SK-N-SH (cell line): ENCODE data around the gene LMOD2. TPM values are rescaled to one million over a fixed set of nuclear protein-coding genes. Genes with fewer than 3 reads are reported as not detected.

Source experiments
- CTCF ChIA-PET: fragments of 300-600, 350-600 bp; formaldehyde crosslinking; extraction: SDS; loops from one replicate; lab custom pipeline; 2021; lab: Yijun Ruan, JAX
- POLR2A ChIA-PET: fragments of 350-600 bp; sonication (Branson Sonifier 250); formaldehyde crosslinking; extraction: SDS; loops from one replicate; lab custom pipeline; 2020; ENCODE audit warnings: antibody characterized with exemption, inconsistent platforms; lab: Yijun Ruan, JAX
- DNase-seq: peaks from one replicate; pipeline ENCODE4 v3.0.0; 2012
- H2AFZ ChIP-seq: fragments of 200-600 bp; sonication (generic); 2 replicates; pipeline ENCODE4 v1.8.1; 2016; ENCODE audit warnings: antibody characterized with exemption, mild to moderate bottlenecking, low read depth
- H3F3A ChIP-seq: fragments of 200-600 bp; sonication (generic); replicated peaks from 2 replicates; pipeline ENCODE3; 2016; ENCODE audit warnings: antibody characterized with exemption, mild to moderate bottlenecking; ENCODE audit not compliant: insufficient read depth
- H3K27ac ChIP-seq, 2 experiments: fragments of 200-500 bp in 1 of 2; fragments of 200-600 bp in 1 of 2; sonication (Bioruptor generic) in 1 of 2; sonication (generic), shearing (Covaris generic) in 1 of 2; 2 replicates each; pipeline versions ENCODE4 v1.5.1 to v1.6.1; 2014 to 2016; ENCODE audit warnings: low read depth in 2 of 2, inconsistent platforms in 1 of 2, low read length in 1 of 2, mild to moderate bottlenecking in 1 of 2, mixed read lengths in 1 of 2
- H3K27me3 ChIP-seq: fragments of 200-600 bp; sonication (generic), shearing (Covaris generic); 2 replicates; pipeline ENCODE4 v1.6.1; 2016; ENCODE audit warnings: mixed run types; ENCODE audit not compliant: insufficient read depth
- H3K36me3 ChIP-seq, 2 experiments: fragments of 200-500 bp in 1 of 2; fragments of 200-600 bp in 1 of 2; sonication (Bioruptor generic) in 1 of 2; sonication (generic) in 1 of 2; replicated peaks in 1 of 2; 2 replicates each; pipeline versions ENCODE3 to v1.5.1; 2014 to 2016; ENCODE audit warnings: low read length in 1 of 2, mild to moderate bottlenecking in 1 of 2; ENCODE audit not compliant: insufficient read depth in 2 of 2, control insufficient read depth in 1 of 2
- H3K4me1 ChIP-seq, 2 experiments: fragments of 200-500 bp in 1 of 2; fragments of 200-600 bp in 1 of 2; sonication (Bioruptor generic) in 1 of 2; sonication (generic), shearing (Covaris generic) in 1 of 2; 2 replicates each; pipeline versions ENCODE4 v1.5.1 to v1.6.1; 2014 to 2016; ENCODE audit warnings: low read depth in 1 of 2, low read length in 1 of 2, mixed run types in 1 of 2; ENCODE audit not compliant: insufficient read depth in 2 of 2, control insufficient read depth in 1 of 2
- H3K4me2 ChIP-seq: fragments of 200-600 bp; sonication (generic), shearing (Covaris generic); 2 replicates; pipeline ENCODE4 v1.6.1; 2017; ENCODE audit warnings: mixed run types
- H3K4me3 ChIP-seq, 2 experiments: fragments of 200-500 bp in 1 of 2; fragments of 200-600 bp in 1 of 2; sonication (Bioruptor generic) in 1 of 2; sonication (generic), shearing (Covaris generic) in 1 of 2; 2 replicates each; pipeline versions ENCODE4 v1.5.1 to v1.8.1; 2014 to 2016; ENCODE audit warnings: low read depth in 2 of 2, inconsistent platforms in 1 of 2, low read length in 1 of 2, mild to moderate bottlenecking in 1 of 2, mixed read lengths in 1 of 2, moderate library complexity in 1 of 2
- H3K79me2 ChIP-seq: fragments of 200-600 bp; sonication (generic); 2 replicates; pipeline ENCODE4 v1.8.1; 2017; ENCODE audit warnings: mild to moderate bottlenecking; ENCODE audit not compliant: insufficient read depth
- H3K9ac ChIP-seq: fragments of 200-600 bp; sonication (generic); 2 replicates; pipeline ENCODE4 v1.6.1; 2017; ENCODE audit warnings: mixed run types
- H3K9me2 ChIP-seq: fragments of 200-600 bp; sonication (generic); 2 replicates; pipeline ENCODE4 v1.6.1; 2017; ENCODE audit warnings: mixed run types
- H3K9me3 ChIP-seq: fragments of 200-600 bp; sonication (generic); 2 replicates; pipeline ENCODE4 v1.6.1; 2017; ENCODE audit warnings: mixed run types, mild to moderate bottlenecking, moderate library complexity
- H4K20me1 ChIP-seq: fragments of 200-600 bp; sonication (generic); 2 replicates; pipeline ENCODE4 v1.6.1; 2017; ENCODE audit warnings: mild to moderate bottlenecking, mixed run types; ENCODE audit not compliant: insufficient read depth
- CTCF ChIP-seq: fragments of 200-600 bp; sonication (generic); IDR thresholded peaks from 2 replicates; pipeline ENCODE4 v1.6.1; 2017; ENCODE audit warnings: antibody characterized with exemption, mild to moderate bottlenecking, moderate library complexity
- ELF1 ChIP-seq: IDR thresholded peaks from 2 replicates; pipeline ENCODE4 v1.4.0; 2012
- EP300 ChIP-seq, 2 experiments: IDR thresholded peaks; 2 replicates each; pipeline versions ENCODE4 v1.4.0 to v1.6.1; 2012; ENCODE audit warnings: borderline replicate concordance in 1 of 2, low read depth in 1 of 2, low read length in 1 of 2
- EZH2phosphoT487 ChIP-seq: fragments of 200-600 bp; sonication (generic); IDR thresholded peaks from 2 replicates; pipeline ENCODE4 v1.6.1; 2017; ENCODE audit warnings: low read depth, mixed run types, mild to moderate bottlenecking, antibody characterized with exemption, moderate library complexity, borderline replicate concordance
- JUND ChIP-seq: IDR thresholded peaks from 2 replicates; pipeline ENCODE4 v1.4.0; 2012
- MAX ChIP-seq: IDR thresholded peaks from 2 replicates; pipeline ENCODE4 v1.4.0; 2012; ENCODE audit warnings: low read depth
- MEF2A ChIP-seq: IDR thresholded peaks from 2 replicates; pipeline ENCODE4 v1.4.0; 2012; ENCODE audit warnings: low read depth, borderline replicate concordance
- NRF1 ChIP-seq: IDR thresholded peaks from 2 replicates; pipeline ENCODE4 v1.6.1; 2012; ENCODE audit warnings: low read depth, mild to moderate bottlenecking, low read length
- POLR2AphosphoS5 ChIP-seq: IDR thresholded peaks from 2 replicates; pipeline ENCODE4 v1.6.1; 2012; ENCODE audit warnings: low read depth, low read length
- REST ChIP-seq: IDR thresholded peaks from 2 replicates; pipeline ENCODE4 v1.6.1; 2012; ENCODE audit warnings: mild to moderate bottlenecking, low read depth, low read length, moderate library complexity
- SIN3A ChIP-seq: IDR thresholded peaks from 2 replicates; pipeline ENCODE4 v1.6.1; 2012; ENCODE audit warnings: low read depth, mild to moderate bottlenecking, low read length, moderate library complexity, borderline replicate concordance
- WGBS: methylation state at CpG from one replicate; pipeline ENCODE4 v1.1.6; 2017; ENCODE audit warnings: low lambda C conversion rate; 5-methylcytosine and 5-hydroxymethylcytosine counted together
- polyA plus RNA-seq, 3 experiments: library from polyadenylated mRNA; depleted of rRNA; stranded (reverse); fragments of >200 nt; gene quantifications; 2 replicates each; pipeline ENCODE4 v1.2.3, GENCODE V29; 2012
- TF ChIP-seq, protein P1 (sequence below): fragments of 150-350 bp; IDR thresholded peaks from 2 replicates; pipeline ENCODE4 v1.6.1; 2017; ENCODE audit warnings: antibody characterized with exemption, low read length, low read depth, borderline replicate concordance

The LMOD2 gene
- polyA plus RNA-seq, 1 of the 3 experiments (the other 2 are of a cell fraction) = not detected

DNA sequence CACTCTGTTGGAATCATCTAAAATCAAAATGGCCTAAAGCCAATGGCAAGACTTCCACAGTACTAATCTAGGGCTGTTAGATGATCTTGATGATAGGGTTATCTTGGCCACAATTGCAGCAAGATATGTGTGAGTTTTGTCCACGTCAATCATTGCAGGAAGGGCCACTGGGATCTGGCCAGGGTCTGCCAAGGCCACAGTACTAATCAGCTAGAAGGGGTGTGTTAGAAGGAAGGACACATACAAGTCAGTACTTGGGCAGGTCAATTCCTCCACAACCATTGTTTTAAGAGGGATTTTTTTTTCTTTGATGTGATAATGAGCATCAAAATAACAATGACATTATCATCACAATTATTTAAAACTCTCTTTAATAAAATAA, 1.6 kb downstream of the LMOD2 start:
- no peak for DNase-seq
- Histone ChIP-seq H3F3A (no peaks in the 10 kb centered on the region), H2AFZ (no peak overlapping the region), H4K20me1 (no peaks in the 10 kb centered on the region), H3K27ac (no peak overlapping the region), H3K9ac (no peak overlapping the region), H3K79me2 (no peaks in the 10 kb centered on the region), H3K9me3 (no peaks in the 10 kb centered on the region), H3K4me2 (no peak overlapping the region), H3K4me1 (peaks cover 0 to 7% of the 10 kb centered on the region in 2 experiments; a peak in 1 of 4 replicates), H3K4me3 (no peak overlapping the region), H3K27me3 (no peaks in the 10 kb centered on the region), H3K9me2 (no peaks in the 10 kb centered on the region), H3K36me3 (no peaks in the 10 kb centered on the region)
- no peak for TF ChIP-seq CTCF
- no peak for TF ChIP-seq POLR2AphosphoS5
- TF ChIP-seq MEF2A = no peak
- TF ChIP-seq, protein P1, sequence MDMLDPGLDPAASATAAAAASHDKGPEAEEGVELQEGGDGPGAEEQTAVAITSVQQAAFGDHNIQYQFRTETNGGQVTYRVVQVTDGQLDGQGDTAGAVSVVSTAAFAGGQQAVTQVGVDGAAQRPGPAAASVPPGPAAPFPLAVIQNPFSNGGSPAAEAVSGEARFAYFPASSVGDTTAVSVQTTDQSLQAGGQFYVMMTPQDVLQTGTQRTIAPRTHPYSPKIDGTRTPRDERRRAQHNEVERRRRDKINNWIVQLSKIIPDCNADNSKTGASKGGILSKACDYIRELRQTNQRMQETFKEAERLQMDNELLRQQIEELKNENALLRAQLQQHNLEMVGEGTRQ = no peak
- TF ChIP-seq EZH2phosphoT487 = no peak
- TF ChIP-seq SIN3A = no peak
- TF ChIP-seq NRF1 = no peak
- no peak for TF ChIP-seq MAX
- no peak for TF ChIP-seq ELF1
- TF ChIP-seq REST = no peak
- no peak for TF ChIP-seq EP300 (IDR thresholded peaks at IDR 0.05; ENCODE audit: borderline replicate concordance in 1 of 2, low read depth in 1 of 2, low read length in 1 of 2)
- no peak for TF ChIP-seq JUND
- 60% methylated on average over 1 of the region's 1 CpG for WGBS
- ChIA-PET POLR2A (interaction anchor here (0.7 kb wide), 1 partner anchor 8 kb away, joined by 6 read pairs; no protein-coding TSS in a partner anchor), CTCF (interaction anchor here (1.2 kb wide), 1 partner anchor 8 kb away, joined by 3 read pairs; no protein-coding TSS in a partner anchor)
